ENCODE data around the gene HUWE1.

GRCh38 chrX:53580742-53581504 is 105.6 kb downstream of the HUWE1 start:
- TF ChIP-seq ZFP30 (CRISPR knock-in tag; IDR thresholded peaks at IDR 0.05), result no peak
- TF ChIP-seq, protein P1, sequence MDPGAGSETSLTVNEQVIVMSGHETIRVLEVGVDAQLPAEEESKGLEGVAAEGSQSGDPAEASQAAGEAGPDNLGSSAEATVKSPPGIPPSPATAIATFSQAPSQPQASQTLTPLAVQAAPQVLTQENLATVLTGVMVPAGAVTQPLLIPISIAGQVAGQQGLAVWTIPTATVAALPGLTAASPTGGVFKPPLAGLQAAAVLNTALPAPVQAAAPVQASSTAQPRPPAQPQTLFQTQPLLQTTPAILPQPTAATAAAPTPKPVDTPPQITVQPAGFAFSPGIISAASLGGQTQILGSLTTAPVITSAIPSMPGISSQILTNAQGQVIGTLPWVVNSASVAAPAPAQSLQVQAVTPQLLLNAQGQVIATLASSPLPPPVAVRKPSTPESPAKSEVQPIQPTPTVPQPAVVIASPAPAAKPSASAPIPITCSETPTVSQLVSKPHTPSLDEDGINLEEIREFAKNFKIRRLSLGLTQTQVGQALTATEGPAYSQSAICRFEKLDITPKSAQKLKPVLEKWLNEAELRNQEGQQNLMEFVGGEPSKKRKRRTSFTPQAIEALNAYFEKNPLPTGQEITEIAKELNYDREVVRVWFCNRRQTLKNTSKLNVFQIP (CRISPR knock-in tag; IDR thresholded peaks at IDR 0.05; ENCODE audit: borderline replicate concordance, low read depth), result no peak
- no peak for TF ChIP-seq SNAI2 (CRISPR knock-in tag; IDR thresholded peaks at IDR 0.05)
- TF ChIP-seq, protein P2, sequence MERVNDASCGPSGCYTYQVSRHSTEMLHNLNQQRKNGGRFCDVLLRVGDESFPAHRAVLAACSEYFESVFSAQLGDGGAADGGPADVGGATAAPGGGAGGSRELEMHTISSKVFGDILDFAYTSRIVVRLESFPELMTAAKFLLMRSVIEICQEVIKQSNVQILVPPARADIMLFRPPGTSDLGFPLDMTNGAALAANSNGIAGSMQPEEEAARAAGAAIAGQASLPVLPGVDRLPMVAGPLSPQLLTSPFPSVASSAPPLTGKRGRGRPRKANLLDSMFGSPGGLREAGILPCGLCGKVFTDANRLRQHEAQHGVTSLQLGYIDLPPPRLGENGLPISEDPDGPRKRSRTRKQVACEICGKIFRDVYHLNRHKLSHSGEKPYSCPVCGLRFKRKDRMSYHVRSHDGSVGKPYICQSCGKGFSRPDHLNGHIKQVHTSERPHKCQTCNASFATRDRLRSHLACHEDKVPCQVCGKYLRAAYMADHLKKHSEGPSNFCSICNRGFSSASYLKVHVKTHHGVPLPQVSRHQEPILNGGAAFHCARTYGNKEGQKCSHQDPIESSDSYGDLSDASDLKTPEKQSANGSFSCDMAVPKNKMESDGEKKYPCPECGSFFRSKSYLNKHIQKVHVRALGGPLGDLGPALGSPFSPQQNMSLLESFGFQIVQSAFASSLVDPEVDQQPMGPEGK (CRISPR knock-in tag; IDR thresholded peaks at IDR 0.05; ENCODE audit: borderline replicate concordance), result no peak
- no peak for TF ChIP-seq OSR1 (CRISPR knock-in tag; IDR thresholded peaks at IDR 0.05)
- TF ChIP-seq ZNF70 (CRISPR knock-in tag; IDR thresholded peaks at IDR 0.05), result no peak
- TF ChIP-seq RARB (CRISPR knock-in tag; IDR thresholded peaks at IDR 0.05), result no peak
- no peak for TF ChIP-seq CSDC2 (CRISPR knock-in tag; IDR thresholded peaks at IDR 0.05)
- no peak for TF ChIP-seq ARNTL (CRISPR knock-in tag; IDR thresholded peaks at IDR 0.05; ENCODE audit: borderline replicate concordance, low read depth)
- no peak for TF ChIP-seq BACH2 (CRISPR knock-in tag; IDR thresholded peaks at IDR 0.05; ENCODE audit: borderline replicate concordance)
- no peak for TF ChIP-seq ZFP3 (CRISPR knock-in tag; IDR thresholded peaks at IDR 0.05)
- TF ChIP-seq CSRNP3 (CRISPR knock-in tag; IDR thresholded peaks at IDR 0.05), result no peak
